ENCODE data around the gene AP1AR.
"Not testable (repeated sequence)": the region's sequence is repeated elsewhere in the genome, so short reads cannot be mapped to it uniquely, and the experiment has no call there.

Gene AP1AR

GRCh38 chr4:112277220-112277619 lies 45.6 kb downstream of the AP1AR start:
- no peaks in the 10 kb centered on the region for H3K9me3 ChIP-seq (ENCODE audit: control insufficient read depth, low read length)
- no peak overlapping the region for H3K4me3 ChIP-seq (ENCODE audit: insufficient read depth, low read depth, low read length)
- no peaks in the 10 kb centered on the region for H3K27me3 ChIP-seq (ENCODE audit: control insufficient read depth, insufficient read depth, low read length, poor library complexity, severe bottlenecking)
- WGBS, 2 experiments = 89 to 100% methylated on average over 2 to 3 of the region's 3 CpGs
- H3K27ac ChIP-seq (ENCODE audit: insufficient read depth, low read depth, low read length, poor library complexity, severe bottlenecking) = no peak overlapping the region
- no peaks in the 10 kb centered on the region for H3K36me3 ChIP-seq (ENCODE audit: control insufficient read depth, insufficient read depth, low read length)
- H3K4me1 ChIP-seq (ENCODE audit: control insufficient read depth, insufficient read depth, low read length) = no peaks in the 10 kb centered on the region

DNA sequence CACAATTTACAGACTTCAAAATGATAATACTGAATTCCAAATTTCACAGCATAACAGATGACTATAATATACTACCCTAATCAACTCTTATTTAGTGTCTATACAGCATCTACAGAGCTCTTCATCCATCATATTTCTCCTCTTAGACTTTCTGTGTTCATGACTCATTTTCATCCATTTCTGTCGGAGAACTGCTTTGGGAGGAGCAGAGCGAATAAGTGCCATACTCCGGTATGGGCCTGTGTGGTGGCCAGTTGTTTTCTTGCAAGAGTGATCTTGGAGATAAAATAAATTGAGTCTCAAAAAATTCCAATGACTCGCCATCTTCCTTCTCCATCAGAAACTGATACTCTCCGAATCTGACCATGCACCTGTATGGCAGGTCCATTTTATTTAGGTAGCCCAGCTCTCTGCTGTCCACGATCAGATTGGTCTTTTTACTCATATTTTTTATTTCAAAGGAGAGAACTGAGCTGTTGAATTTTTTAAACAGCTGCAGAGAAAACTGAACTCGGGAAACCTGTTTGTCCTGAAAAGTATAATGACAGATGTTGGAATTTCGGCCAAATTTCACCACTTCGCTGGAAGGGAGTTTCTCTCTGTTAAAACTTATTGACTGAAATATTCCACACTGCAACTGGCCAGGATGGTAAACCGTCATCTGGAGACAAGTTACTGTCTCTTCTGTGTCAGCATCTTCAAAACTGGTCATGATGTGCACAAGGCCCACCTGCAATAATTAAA lies 46.3 kb downstream of the AP1AR start:
- H3K27ac ChIP-seq (ENCODE audit: insufficient read depth, low read depth, low read length, poor library complexity, severe bottlenecking) = no peak overlapping the region
- H3K27me3 ChIP-seq (ENCODE audit: control insufficient read depth, insufficient read depth, low read length, poor library complexity, severe bottlenecking) = no peaks in the 10 kb centered on the region
- no peaks in the 10 kb centered on the region for H3K36me3 ChIP-seq (ENCODE audit: control insufficient read depth, insufficient read depth, low read length)
- H3K4me1 ChIP-seq (ENCODE audit: control insufficient read depth, insufficient read depth, low read length) = no peaks in the 10 kb centered on the region
- no peaks in the 10 kb centered on the region for H3K9me3 ChIP-seq (ENCODE audit: control insufficient read depth, low read length)
- H3K4me3 ChIP-seq (ENCODE audit: insufficient read depth, low read depth, low read length) = no peak overlapping the region
- 93 to 94% methylated on average over 10 of the region's 10 CpGs for WGBS, 2 experiments

DNA sequence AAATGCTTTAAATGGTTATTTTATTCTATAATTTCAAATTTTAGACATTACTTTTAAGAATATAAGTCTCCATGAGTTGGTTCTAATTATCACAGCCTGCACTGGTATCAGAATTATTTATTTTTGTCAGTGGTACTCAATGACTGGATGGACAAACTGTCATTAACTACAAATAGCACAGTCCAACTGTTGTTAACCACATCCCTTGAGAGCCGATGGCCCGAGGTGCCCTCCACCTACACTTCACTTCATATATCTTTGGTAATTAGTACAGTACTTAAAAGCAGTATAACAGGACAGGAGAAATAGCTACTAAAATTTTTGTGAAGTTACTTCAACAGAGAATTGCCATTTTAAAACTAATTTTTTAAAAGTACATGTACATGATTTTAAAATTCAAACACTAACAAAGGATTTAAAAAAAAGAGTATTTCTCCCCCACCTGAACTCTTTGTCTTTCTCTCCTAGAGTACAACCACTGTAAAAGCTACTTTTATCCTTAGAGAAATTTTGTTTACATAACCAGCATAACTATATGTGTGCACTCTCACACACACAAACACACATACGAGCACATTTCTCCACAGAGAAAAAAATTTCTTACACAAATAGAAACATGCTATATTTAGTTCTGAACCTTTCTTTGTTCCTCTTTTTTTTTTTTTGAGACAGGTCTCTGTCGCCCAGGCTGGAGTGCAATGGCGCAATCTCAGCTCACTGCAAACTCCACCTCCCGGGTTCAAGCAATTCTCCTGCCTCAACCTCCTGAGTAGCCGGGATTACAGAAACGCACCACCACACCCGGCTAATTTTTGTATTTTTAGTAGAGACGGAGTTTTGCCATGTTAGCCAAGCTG lies 47.7 kb downstream of the AP1AR start:
- WGBS, 2 experiments = 76 to 81% methylated on average over 8 to 10 of the region's 10 CpGs
- Histone ChIP-seq H3K36me3 (ENCODE audit: control insufficient read depth, insufficient read depth, low read length) (no peaks in the 10 kb centered on the region), H3K9me3 (ENCODE audit: control insufficient read depth, low read length) (no peaks in the 10 kb centered on the region), H3K27me3 (ENCODE audit: control insufficient read depth, insufficient read depth, low read length, poor library complexity, severe bottlenecking) (peaks cover 4% of the 10 kb centered on the region), H3K27ac (ENCODE audit: insufficient read depth, low read depth, low read length, poor library complexity, severe bottlenecking) (no peak overlapping the region), H3K4me1 (ENCODE audit: control insufficient read depth, insufficient read depth, low read length) (no peaks in the 10 kb centered on the region), H3K4me3 (ENCODE audit: insufficient read depth, low read depth, low read length) (no peak overlapping the region)

- Histone ChIP-seq H3K27ac (ENCODE audit: insufficient read depth, low read depth, low read length, poor library complexity, severe bottlenecking) (no peak overlapping the region), H3K27me3 (ENCODE audit: control insufficient read depth, insufficient read depth, low read length, poor library complexity, severe bottlenecking) (peaks cover 8% of the 10 kb centered on the region), H3K36me3 (ENCODE audit: control insufficient read depth, insufficient read depth, low read length) (no peaks in the 10 kb centered on the region), H3K4me3 (ENCODE audit: insufficient read depth, low read depth, low read length) (no peak overlapping the region), H3K9me3 (ENCODE audit: control insufficient read depth, low read length) (no peaks in the 10 kb centered on the region), H3K4me1 (ENCODE audit: control insufficient read depth, insufficient read depth, low read length) (peaks cover 2% of the 10 kb centered on the region)
- WGBS, 2 experiments = 92 to 97% methylated on average over 7 of the region's 7 CpGs
Measured at GRCh38 chr4:112279882-112280315, 48.3 kb downstream of the AP1AR start.

GRCh38 chr4:112280386-112281056 lies 48.9 kb downstream of the AP1AR start:
- no peaks in the 10 kb centered on the region for H3K36me3 ChIP-seq (ENCODE audit: control insufficient read depth, insufficient read depth, low read length)
- H3K9me3 ChIP-seq (ENCODE audit: control insufficient read depth, low read length) = no peaks in the 10 kb centered on the region
- peaks cover 14% of the 10 kb centered on the region for H3K27me3 ChIP-seq (ENCODE audit: control insufficient read depth, insufficient read depth, low read length, poor library complexity, severe bottlenecking)
- no peak overlapping the region for H3K4me3 ChIP-seq (ENCODE audit: insufficient read depth, low read depth, low read length)
- H3K27ac ChIP-seq (ENCODE audit: insufficient read depth, low read depth, low read length, poor library complexity, severe bottlenecking) = no peak overlapping the region
- 71 to 72% methylated on average over 5 of the region's 5 CpGs for WGBS, 2 experiments
- H3K4me1 ChIP-seq (ENCODE audit: control insufficient read depth, insufficient read depth, low read length) = peaks cover 6% of the 10 kb centered on the region

DNA sequence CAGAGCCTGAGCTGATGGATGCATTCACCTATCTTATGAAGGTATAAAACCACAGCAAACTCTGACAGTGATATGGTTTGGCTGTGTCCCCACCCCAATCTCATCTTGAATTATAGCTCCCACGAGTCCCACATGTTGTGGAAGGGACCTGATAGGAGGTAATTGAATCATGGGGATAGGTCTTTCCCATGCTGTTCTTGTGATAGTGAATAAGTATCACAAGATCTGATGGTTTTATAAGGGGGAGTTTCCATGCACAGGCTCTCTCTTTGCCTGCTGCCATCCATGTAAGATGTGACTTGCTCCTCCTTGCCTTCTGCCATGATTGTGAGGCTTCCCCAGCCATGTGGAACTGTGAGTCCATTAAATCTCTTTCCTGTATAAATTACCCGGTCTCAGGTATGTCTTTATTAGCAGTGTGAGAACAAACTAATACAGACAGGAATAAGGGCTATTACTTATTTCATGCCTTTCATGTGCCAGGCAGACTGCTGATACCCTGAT lies 50.4 kb downstream of the AP1AR start:
- peaks cover 27% of the 10 kb centered on the region for H3K27me3 ChIP-seq (ENCODE audit: control insufficient read depth, insufficient read depth, low read length, poor library complexity, severe bottlenecking)
- H3K27ac ChIP-seq (ENCODE audit: insufficient read depth, low read depth, low read length, poor library complexity, severe bottlenecking); H3K9me3 ChIP-seq (ENCODE audit: control insufficient read depth, low read length); H3K4me1 ChIP-seq (ENCODE audit: control insufficient read depth, insufficient read depth, low read length); H3K36me3 ChIP-seq (ENCODE audit: control insufficient read depth, insufficient read depth, low read length); H3K4me3 ChIP-seq (ENCODE audit: insufficient read depth, low read depth, low read length): not testable (repeated sequence)
- 94 to 96% methylated on average over 2 of the region's 2 CpGs for WGBS, 2 experiments

GRCh38 chr4:112282860-112283667 lies 51.5 kb downstream of the AP1AR start:
- Histone ChIP-seq H3K27ac (ENCODE audit: insufficient read depth, low read depth, low read length, poor library complexity, severe bottlenecking) (no peak overlapping the region), H3K9me3 (ENCODE audit: control insufficient read depth, low read length) (peaks cover 2% of the 10 kb centered on the region)
- 93 to 94% methylated on average over 4 of the region's 4 CpGs for WGBS, 2 experiments

GRCh38 chr4:112284166-112284565 lies 52.6 kb downstream of the AP1AR start:
- H3K4me3 ChIP-seq (ENCODE audit: insufficient read depth, low read depth, low read length) = no peak overlapping the region
- H3K27me3 ChIP-seq (ENCODE audit: control insufficient read depth, insufficient read depth, low read length, poor library complexity, severe bottlenecking) = peaks cover 27% of the 10 kb centered on the region
- WGBS, 2 experiments = 59 to 74% methylated on average over 5 to 6 of the region's 6 CpGs
- no peak overlapping the region for H3K27ac ChIP-seq (ENCODE audit: insufficient read depth, low read depth, low read length, poor library complexity, severe bottlenecking)
- peaks cover 2% of the 10 kb centered on the region for H3K9me3 ChIP-seq (ENCODE audit: control insufficient read depth, low read length)
- peaks cover 6% of the 10 kb centered on the region for H3K4me1 ChIP-seq (ENCODE audit: control insufficient read depth, insufficient read depth, low read length)
- H3K36me3 ChIP-seq (ENCODE audit: control insufficient read depth, insufficient read depth, low read length) = no peaks in the 10 kb centered on the region

More at GRCh38 chr4:112282860-112283667, 51.5 kb downstream of the AP1AR start:
- H3K27me3 ChIP-seq (ENCODE audit: control insufficient read depth, insufficient read depth, low read length, poor library complexity, severe bottlenecking) = peaks cover 27% of the 10 kb centered on the region
- H3K4me3 ChIP-seq (ENCODE audit: insufficient read depth, low read depth, low read length) = no peak overlapping the region
- H3K36me3 ChIP-seq (ENCODE audit: control insufficient read depth, insufficient read depth, low read length) = no peaks in the 10 kb centered on the region
- peaks cover 6% of the 10 kb centered on the region for H3K4me1 ChIP-seq (ENCODE audit: control insufficient read depth, insufficient read depth, low read length)

DNA sequence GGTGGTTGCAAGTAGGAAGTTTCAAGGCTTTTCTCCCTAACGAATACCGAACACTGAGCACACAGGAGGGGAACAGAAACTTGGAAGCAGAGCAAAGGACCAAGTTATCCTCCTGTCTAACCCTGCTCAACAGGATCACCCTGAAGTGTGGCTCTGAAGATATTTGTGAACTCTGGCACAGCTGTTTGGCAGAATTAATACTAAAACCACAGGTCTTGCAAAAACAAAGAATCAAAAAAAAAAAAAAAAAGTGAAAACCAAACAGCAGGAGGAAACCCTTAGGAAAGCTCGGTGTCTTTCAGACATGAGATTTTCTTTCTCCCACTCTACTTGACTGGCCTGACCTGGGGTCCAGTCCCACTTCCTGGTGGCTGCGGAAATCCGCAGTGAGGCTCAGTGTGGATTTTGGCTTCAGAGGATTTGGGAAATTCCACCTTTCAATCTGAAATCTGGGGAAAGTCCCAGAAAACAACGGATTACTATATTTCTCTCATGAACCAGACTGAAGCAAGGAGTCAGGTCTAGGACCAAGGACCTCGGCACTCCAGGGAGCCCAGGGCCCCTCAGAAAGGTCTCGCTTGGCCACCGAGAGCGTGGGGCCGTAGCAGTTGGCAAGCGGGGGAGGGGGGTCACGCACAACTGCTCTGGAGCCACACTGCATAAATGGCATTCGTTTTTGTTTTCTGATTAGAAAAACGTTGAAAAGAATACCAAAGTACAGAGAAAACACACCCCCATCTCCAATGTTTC lies 53.2 kb downstream of the AP1AR start:
- H3K4me3 ChIP-seq (ENCODE audit: insufficient read depth, low read depth, low read length) = peak overlapping the region; percentile 55
- WGBS, 2 experiments = 21 to 24% methylated on average over 15 of the region's 15 CpGs
- H3K9me3 ChIP-seq (ENCODE audit: control insufficient read depth, low read length) = peaks cover 2% of the 10 kb centered on the region
- peaks cover 6% of the 10 kb centered on the region for H3K4me1 ChIP-seq (ENCODE audit: control insufficient read depth, insufficient read depth, low read length)
- H3K27me3 ChIP-seq (ENCODE audit: control insufficient read depth, insufficient read depth, low read length, poor library complexity, severe bottlenecking) = peaks cover 27% of the 10 kb centered on the region
- H3K36me3 ChIP-seq (ENCODE audit: control insufficient read depth, insufficient read depth, low read length) = no peaks in the 10 kb centered on the region
- no peak overlapping the region for H3K27ac ChIP-seq (ENCODE audit: insufficient read depth, low read depth, low read length, poor library complexity, severe bottlenecking)

Measured in ectodermal cell (in vitro differentiated cells).